Large intestine (tissue), 3 donors: Measurements from ENCODE around the gene TECPR2. TPM values are rescaled to one million over a fixed set of nuclear protein-coding genes. Genes with fewer than 3 reads are reported as not detected.
"Not testable (repeated sequence)": the region's sequence is repeated elsewhere in the genome, so short reads cannot be mapped to it uniquely, and the experiment has no call there.

Source experiments
- DNase-seq, 2 donors: peaks; one replicate each; pipeline versions ENCODE4 v3.0.0 to v3.0.0-alpha.2; 2013
- H3K27ac ChIP-seq: one replicate; pipeline ENCODE4 v1.5.1; 2013; ENCODE audit warnings: low read length
- H3K27me3 ChIP-seq: 2 replicates; pipeline ENCODE4 v1.6.1; 2013; ENCODE audit warnings: low read length; ENCODE audit not compliant: control insufficient read depth, insufficient read depth
- H3K36me3 ChIP-seq: 2 replicates; pipeline ENCODE4 v1.6.1; 2013; ENCODE audit warnings: low read length; ENCODE audit not compliant: control insufficient read depth, insufficient read depth
- H3K4me1 ChIP-seq: one replicate; pipeline ENCODE4 v1.6.1; 2013; ENCODE audit warnings: low read length; ENCODE audit not compliant: control insufficient read depth, insufficient read depth
- H3K4me3 ChIP-seq: one replicate; pipeline ENCODE4 v1.5.1; 2013; ENCODE audit warnings: low read length
- H3K9me3 ChIP-seq: one replicate; pipeline ENCODE4 v1.6.1; 2013; ENCODE audit warnings: mild to moderate bottlenecking, low read depth, low read length, moderate library complexity; ENCODE audit not compliant: control insufficient read depth
- WGBS: methylation state at CpG from one replicate; pipeline ENCODE4 v1.1.5; 2013; ENCODE audit warnings: low lambda C conversion rate; ENCODE audit not compliant: insufficient coverage; 5-methylcytosine and 5-hydroxymethylcytosine counted together
- polyA plus RNA-seq: library from polyadenylated mRNA; unstranded; fragments of 120-200 nt; gene quantifications from one replicate; pipeline ENCODE4 v1.2.1, GENCODE V29; 2013

TECPR2 gene
- polyA plus RNA-seq, 1 donor = 10.6 TPM

GRCh38 chr14:102351593-102351992 lies 11.1 kb upstream of the TECPR2 start:
- peaks cover 70% of the 10 kb centered on the region for H3K36me3 ChIP-seq
- WGBS = no CpG with 5 or more reads among the region's 9 CpGs
- H3K4me3 ChIP-seq, DNase-seq, H3K4me1 ChIP-seq, H3K9me3 ChIP-seq, H3K27me3 ChIP-seq, H3K27ac ChIP-seq: not testable (repeated sequence)

- WGBS = 80% methylated on average over 1 of the region's 4 CpGs
- Histone ChIP-seq H3K27me3 (no peaks in the 10 kb centered on the region), H3K4me3 (no peak overlapping the region), H3K9me3 (no peaks in the 10 kb centered on the region), H3K36me3 (peaks cover 67% of the 10 kb centered on the region), H3K27ac (no peak overlapping the region), H3K4me1 (no peaks in the 10 kb centered on the region)
- DNase-seq = no peak
Observed at GRCh38 chr14:102352213-102352612, 10.5 kb upstream of the TECPR2 start.

GRCh38 chr14:102353126-102353619 lies 9.6 kb upstream of the TECPR2 start:
- no peaks in the 10 kb centered on the region for H3K9me3 ChIP-seq
- H3K4me1 ChIP-seq = no peaks in the 10 kb centered on the region
- H3K27me3 ChIP-seq = no peaks in the 10 kb centered on the region
- H3K27ac ChIP-seq = no peak overlapping the region
- H3K36me3 ChIP-seq = peaks cover 66% of the 10 kb centered on the region
- no peak overlapping the region for H3K4me3 ChIP-seq
- no CpG with 5 or more reads among the region's 8 CpGs for WGBS
- no peak for DNase-seq

GRCh38 chr14:102356280-102356679 lies 6.5 kb upstream of the TECPR2 start:
- Histone ChIP-seq H3K4me1 (no peaks in the 10 kb centered on the region), H3K27me3 (no peaks in the 10 kb centered on the region), H3K4me3 (no peak overlapping the region), H3K36me3 (peaks cover 57% of the 10 kb centered on the region), H3K9me3 (no peaks in the 10 kb centered on the region), H3K27ac (no peak overlapping the region)
- WGBS = 100% methylated on average over 1 of the region's 3 CpGs
- no peak for DNase-seq

GRCh38 chr14:102359341-102359740 lies 3.4 kb upstream of the TECPR2 start:
- WGBS = 83% methylated on average over 1 of the region's 2 CpGs
- Histone ChIP-seq H3K9me3 (no peaks in the 10 kb centered on the region), H3K4me1 (peaks cover 17% of the 10 kb centered on the region), H3K4me3 (no peak overlapping the region), H3K27ac (no peak overlapping the region), H3K36me3 (peaks cover 40% of the 10 kb centered on the region), H3K27me3 (no peaks in the 10 kb centered on the region)
- no peak for DNase-seq

- no peak for DNase-seq
- WGBS = no CpG with 5 or more reads among the region's 3 CpGs
- peaks cover 30% of the 10 kb centered on the region for H3K36me3 ChIP-seq
- H3K27ac ChIP-seq = no peak overlapping the region
- H3K4me1 ChIP-seq = peaks cover 17% of the 10 kb centered on the region
- H3K27me3 ChIP-seq = no peaks in the 10 kb centered on the region
- no peak overlapping the region for H3K4me3 ChIP-seq
- H3K9me3 ChIP-seq = no peaks in the 10 kb centered on the region
Observed at GRCh38 chr14:102360388-102360787, 2.4 kb upstream of the TECPR2 start.

GRCh38 chr14:102362084-102362483 lies 657 bp upstream of the TECPR2 start:
- no peaks in the 10 kb centered on the region for H3K27me3 ChIP-seq
- H3K4me1 ChIP-seq = peaks cover 17% of the 10 kb centered on the region
- peak overlapping the region; percentile 92 for H3K4me3 ChIP-seq
- H3K36me3 ChIP-seq = peaks cover 18% of the 10 kb centered on the region
- no peak for DNase-seq
- no CpG with 5 or more reads among the region's 4 CpGs for WGBS
- H3K9me3 ChIP-seq = no peaks in the 10 kb centered on the region
- H3K27ac ChIP-seq = peak overlapping the region; percentile 85

GRCh38 chr14:102363182-102363943 lies 622 bp downstream of the TECPR2 start:
- Histone ChIP-seq H3K4me3 (peak overlapping the region; percentile 71), H3K4me1 (peaks cover 17% of the 10 kb centered on the region), H3K27ac (peak overlapping the region; percentile 66), H3K27me3 (no peaks in the 10 kb centered on the region), H3K36me3 (peaks cover 7% of the 10 kb centered on the region), H3K9me3 (no peaks in the 10 kb centered on the region)
- 18% methylated on average over 4 of the region's 53 CpGs for WGBS
- peak; percentile 18 to 58 for DNase-seq

- H3K9me3 ChIP-seq = no peaks in the 10 kb centered on the region
- H3K27ac ChIP-seq = no peak overlapping the region
- no peak for DNase-seq
- H3K4me3 ChIP-seq = no peak overlapping the region
- WGBS = no CpG with 5 or more reads among the region's 11 CpGs
- no peaks in the 10 kb centered on the region for H3K36me3 ChIP-seq
- H3K4me1 ChIP-seq = no peaks in the 10 kb centered on the region
- H3K27me3 ChIP-seq = no peaks in the 10 kb centered on the region
Observed at GRCh38 chr14:102370305-102370809, 7.6 kb downstream of the TECPR2 start.

GRCh38 chr14:102371361-102371760 lies 8.6 kb downstream of the TECPR2 start:
- Histone ChIP-seq H3K9me3 (no peaks in the 10 kb centered on the region), H3K27me3 (no peaks in the 10 kb centered on the region), H3K4me3 (no peak overlapping the region), H3K27ac (no peak overlapping the region), H3K36me3 (no peaks in the 10 kb centered on the region), H3K4me1 (no peaks in the 10 kb centered on the region)
- WGBS = 100% methylated on average over 1 of the region's 4 CpGs
- DNase-seq = no peak

- no CpG with 5 or more reads among the region's 3 CpGs for WGBS
Observed at GRCh38 chr14:102373110-102373509, 10.4 kb downstream of the TECPR2 start.

More at GRCh38 chr14:102373110-102373509, 10.4 kb downstream of the TECPR2 start:
- Histone ChIP-seq H3K4me1 (no peaks in the 10 kb centered on the region), H3K27me3 (no peaks in the 10 kb centered on the region), H3K27ac (no peak overlapping the region), H3K4me3 (no peak overlapping the region), H3K9me3 (no peaks in the 10 kb centered on the region), H3K36me3 (peaks cover 12% of the 10 kb centered on the region)
- DNase-seq = no peak
